ENCODE data around the gene GSPT1.

Gene GSPT1

GRCh38 chr16:11841026-11841425, 74.7 kb downstream of the GSPT1 start:
- H3K36me3 ChIP-seq (ENCODE audit: control insufficient read depth, insufficient read depth, low read length) = no peaks in the 10 kb centered on the region

GRCh38 chr16:11836650-11837244, 79.0 kb downstream of the GSPT1 start:
- no peaks in the 10 kb centered on the region for H3K27me3 ChIP-seq (ENCODE audit: control insufficient read depth, insufficient read depth, low read length)
- no peak overlapping the region for H2AFZ ChIP-seq
- no peak overlapping the region for H3K27ac ChIP-seq
- no peak overlapping the region for H3K4me3 ChIP-seq (ENCODE audit: low read depth, low read length)
- no peaks in the 10 kb centered on the region for H3K36me3 ChIP-seq (ENCODE audit: control insufficient read depth, insufficient read depth, low read length)
- H3K9me3 ChIP-seq (ENCODE audit: control insufficient read depth, low read length) = no peaks in the 10 kb centered on the region
- H3K9ac ChIP-seq = no peak overlapping the region
- H3K4me2 ChIP-seq (ENCODE audit: low read length) = no peak overlapping the region
- no peak for TF ChIP-seq CTCF (IDR thresholded peaks at IDR 0.05)
- no peaks in the 10 kb centered on the region for H3K79me2 ChIP-seq
- no peaks in the 10 kb centered on the region for H3K4me1 ChIP-seq

More at GRCh38 chr16:11841026-11841425, 74.7 kb downstream of the GSPT1 start:
- H3K27ac ChIP-seq = no peak overlapping the region
- peaks cover 3% of the 10 kb centered on the region for H3K79me2 ChIP-seq
- H3K4me3 ChIP-seq (ENCODE audit: low read depth, low read length) = no peak overlapping the region
- no peaks in the 10 kb centered on the region for H3K4me1 ChIP-seq
- no peak overlapping the region for H3K4me2 ChIP-seq (ENCODE audit: low read length)
- H2AFZ ChIP-seq = no peak overlapping the region
- no peaks in the 10 kb centered on the region for H3K9me3 ChIP-seq (ENCODE audit: control insufficient read depth, low read length)
- no peak overlapping the region for H3K9ac ChIP-seq
- H3K27me3 ChIP-seq (ENCODE audit: control insufficient read depth, insufficient read depth, low read length) = no peaks in the 10 kb centered on the region
- no peak for TF ChIP-seq CTCF (IDR thresholded peaks at IDR 0.05)

- no peaks in the 10 kb centered on the region for H3K36me3 ChIP-seq (ENCODE audit: control insufficient read depth, insufficient read depth, low read length)
- no peaks in the 10 kb centered on the region for H3K27me3 ChIP-seq (ENCODE audit: control insufficient read depth, insufficient read depth, low read length)
- no peak for TF ChIP-seq CTCF (IDR thresholded peaks at IDR 0.05)
- H3K9ac ChIP-seq = no peak overlapping the region
- H3K4me2 ChIP-seq (ENCODE audit: low read length) = no peak overlapping the region
- H3K27ac ChIP-seq = no peak overlapping the region
- no peak overlapping the region for H2AFZ ChIP-seq
- no peak overlapping the region for H3K4me3 ChIP-seq (ENCODE audit: low read depth, low read length)
- H3K79me2 ChIP-seq = no peaks in the 10 kb centered on the region
- H3K9me3 ChIP-seq (ENCODE audit: control insufficient read depth, low read length) = no peaks in the 10 kb centered on the region
- no peaks in the 10 kb centered on the region for H3K4me1 ChIP-seq
These were observed 79.7 kb downstream of the GSPT1 start for GRCh38 chr16:11835891-11836649.

GRCh38 chr16:11835309-11835708, 80.4 kb downstream of the GSPT1 start:
- Histone ChIP-seq H3K27me3 (ENCODE audit: control insufficient read depth, insufficient read depth, low read length) (no peaks in the 10 kb centered on the region), H3K79me2 (no peaks in the 10 kb centered on the region), H3K4me2 (ENCODE audit: low read length) (no peak overlapping the region), H2AFZ (no peak overlapping the region), H3K36me3 (ENCODE audit: control insufficient read depth, insufficient read depth, low read length) (no peaks in the 10 kb centered on the region), H3K4me1 (no peaks in the 10 kb centered on the region), H3K27ac (no peak overlapping the region), H3K4me3 (ENCODE audit: low read depth, low read length) (no peak overlapping the region), H3K9ac (no peak overlapping the region), H3K9me3 (ENCODE audit: control insufficient read depth, low read length) (no peaks in the 10 kb centered on the region)
- no peak for TF ChIP-seq CTCF (IDR thresholded peaks at IDR 0.05)
